HG03139 (cell line): ENCODE measurements around the gene ALKBH1.
"Not testable (repeated sequence)": the region's sequence is repeated elsewhere in the genome, so short reads cannot be mapped to it uniquely, and the experiment has no call there.

Experiments
- ATAC-seq: cut with Tn5 transposase; IDR thresholded peaks from one replicate; pipeline ENCODE4 v1.9.1; 2021; ENCODE audit not compliant: unreplicated experiment

ALKBH1 gene

GRCh38 chr14:77674931-77675330, 32.9 kb downstream of the ALKBH1 start:
- ATAC-seq: no peak

DNA sequence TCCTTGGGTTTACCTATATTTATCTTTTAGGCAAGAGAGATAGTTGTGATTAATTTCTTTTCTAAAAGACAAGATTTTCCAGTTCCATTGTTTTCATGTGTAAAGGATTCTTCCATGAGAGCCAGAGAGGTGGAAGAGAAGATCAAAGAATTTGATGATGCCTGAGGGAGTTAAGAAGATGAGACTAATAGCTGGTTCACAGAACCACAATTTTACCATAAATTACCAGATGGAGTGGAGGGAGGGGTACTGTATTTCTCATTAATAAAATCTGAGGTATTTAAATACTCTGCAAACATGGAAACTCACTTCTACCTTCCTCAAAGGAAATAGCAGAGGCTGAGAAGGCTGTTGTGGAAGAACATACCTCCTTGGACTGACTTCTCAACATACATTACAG, 34.6 kb downstream of the ALKBH1 start:
- no peak for ATAC-seq

DNA sequence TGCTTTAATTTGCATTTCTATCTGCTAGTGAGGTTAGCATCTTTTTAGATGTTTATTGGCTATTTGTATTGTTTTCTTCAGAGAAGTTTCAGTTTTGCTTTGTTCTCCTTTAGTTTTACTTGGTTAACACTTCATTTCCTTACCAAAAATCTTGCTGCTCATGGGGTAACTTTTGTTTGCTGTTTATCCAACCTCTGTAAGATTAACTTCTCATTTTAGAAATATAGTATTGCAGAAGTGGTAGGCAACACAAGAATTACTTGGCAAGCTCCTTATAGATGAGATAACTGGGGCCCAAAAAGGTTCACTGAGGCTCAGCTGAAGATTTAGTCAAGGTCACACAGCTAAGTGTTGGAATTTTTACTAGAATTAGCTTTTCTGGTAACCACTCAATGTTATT, 40.5 kb downstream of the ALKBH1 start:
- no peak for ATAC-seq

- ATAC-seq: no peak
These were observed 44.5 kb downstream of the ALKBH1 start for GRCh38 chr14:77663293-77663692.

DNA sequence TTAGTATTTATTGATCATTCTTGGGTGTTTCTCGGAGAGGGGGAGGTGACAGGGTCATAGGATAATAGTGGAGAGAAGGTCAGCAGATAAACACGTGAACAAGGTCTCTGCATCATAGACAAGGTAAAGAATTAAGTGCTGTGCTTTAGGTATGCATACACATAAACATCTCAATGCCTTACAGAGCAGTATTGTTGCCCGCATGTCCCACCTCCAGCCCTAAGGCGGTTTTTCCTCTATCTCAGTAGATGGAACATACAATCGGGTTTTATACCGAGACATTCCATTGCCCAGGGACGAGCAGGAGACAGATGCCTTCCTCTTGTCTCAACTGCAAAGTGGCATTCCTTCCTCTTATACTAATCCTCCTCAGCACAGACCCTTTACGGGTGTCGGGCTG, 46.3 kb downstream of the ALKBH1 start:
- not testable (repeated sequence) for ATAC-seq

GRCh38 chr14:77660754-77661153, 47.1 kb downstream of the ALKBH1 start:
- ATAC-seq: no peak

GRCh38 chr14:77659831-77660230, 48.0 kb downstream of the ALKBH1 start:
- ATAC-seq: no peak

GRCh38 chr14:77657280-77657679, 50.5 kb downstream of the ALKBH1 start:
- ATAC-seq: no peak

GRCh38 chr14:77654001-77654441, 53.8 kb downstream of the ALKBH1 start:
- ATAC-seq: no peak

DNA sequence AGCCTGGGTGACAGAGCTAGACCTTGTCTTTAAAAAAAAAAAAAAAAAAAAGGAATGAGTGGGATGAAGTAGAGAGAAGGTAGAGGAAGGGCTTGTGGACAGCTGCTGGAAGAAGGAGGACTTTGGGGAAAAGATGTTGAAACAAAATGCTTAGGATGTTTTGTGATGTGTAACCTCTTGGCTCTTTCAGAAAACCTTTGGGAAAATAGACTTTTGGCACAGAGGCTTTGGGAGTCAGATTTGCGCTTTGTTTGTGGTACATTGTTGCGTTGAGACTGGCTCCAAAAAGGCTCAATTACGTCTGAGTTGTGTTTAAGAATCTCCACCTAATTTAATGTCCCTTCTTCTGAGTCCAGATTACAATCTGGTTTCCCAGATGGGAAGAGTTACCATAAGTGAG, 58.5 kb downstream of the ALKBH1 start:
- ATAC-seq: no peak

DNA sequence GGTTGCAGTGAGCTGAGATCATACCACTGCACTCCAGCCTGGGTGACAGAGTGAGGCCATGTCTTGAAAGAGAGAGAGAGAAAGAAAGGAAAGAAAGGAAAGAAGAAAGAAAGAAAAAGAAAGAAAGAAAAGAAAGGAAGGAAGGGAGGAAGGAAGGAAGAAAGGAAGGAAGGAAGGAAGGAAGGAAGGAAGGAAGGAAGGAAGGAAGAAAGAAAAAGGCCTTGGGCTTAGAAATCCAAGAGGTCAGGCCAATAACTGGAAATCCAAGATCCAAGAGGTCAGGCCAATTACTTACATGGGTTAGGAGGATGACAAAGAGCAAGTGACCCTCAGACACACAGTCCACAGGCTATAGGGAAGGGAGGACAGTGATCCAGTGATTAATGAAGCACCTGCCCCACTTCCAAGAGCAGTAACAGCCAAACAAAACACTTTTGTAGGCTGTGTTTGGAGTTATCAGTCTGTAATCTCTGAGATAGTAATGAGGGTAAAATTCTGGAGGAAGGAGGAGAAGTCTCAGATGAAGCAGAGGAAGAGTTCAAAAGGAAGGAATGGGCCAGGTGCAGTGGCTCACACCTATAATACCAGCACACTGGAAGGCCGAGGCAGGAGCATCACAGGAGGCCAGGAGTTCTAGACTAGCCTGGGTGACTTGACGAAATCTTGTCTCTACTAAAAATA, 59.2 kb downstream of the ALKBH1 start:
- no peak for ATAC-seq

- ATAC-seq: no peak
These were observed 60.0 kb downstream of the ALKBH1 start for GRCh38 chr14:77647853-77648252.

- ATAC-seq: no peak
These were observed 60.9 kb downstream of the ALKBH1 start for GRCh38 chr14:77646907-77647306.

DNA sequence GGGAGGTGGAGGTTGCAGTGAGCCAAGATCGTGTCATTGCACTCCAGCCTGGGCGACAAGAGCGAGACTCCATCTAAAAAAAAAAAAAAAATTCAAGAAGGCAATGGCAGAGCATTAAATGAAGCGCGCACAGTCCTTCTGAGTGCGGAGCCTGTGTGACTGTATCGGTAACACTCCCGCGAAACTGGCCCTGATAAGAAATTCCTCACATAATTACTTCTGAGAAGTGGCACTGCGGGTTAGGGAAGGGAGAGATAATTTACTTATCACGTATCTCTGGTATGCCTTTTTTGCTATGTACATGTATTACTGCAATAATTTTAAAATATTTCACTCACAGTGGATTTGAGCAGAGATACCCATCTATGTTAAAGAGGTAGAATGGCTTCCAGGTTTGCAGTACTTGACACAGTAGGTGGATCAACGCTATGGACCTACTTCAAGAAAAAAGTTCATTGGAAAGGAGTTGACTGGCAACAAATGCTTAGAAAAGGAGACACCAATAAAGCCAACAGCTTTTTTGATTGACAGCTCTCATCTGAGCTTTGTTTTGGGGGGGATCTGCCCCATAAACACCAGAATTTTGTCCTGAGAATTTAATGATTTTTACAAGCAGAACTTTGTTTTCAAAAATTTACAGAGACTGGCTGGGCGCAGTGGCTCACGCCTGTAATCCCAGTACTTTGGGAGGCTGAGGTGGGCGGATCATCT, 62.1 kb downstream of the ALKBH1 start:
- no peak for ATAC-seq

- ATAC-seq: no peak
These were observed 65.4 kb downstream of the ALKBH1 start for GRCh38 chr14:77642407-77642806.

DNA sequence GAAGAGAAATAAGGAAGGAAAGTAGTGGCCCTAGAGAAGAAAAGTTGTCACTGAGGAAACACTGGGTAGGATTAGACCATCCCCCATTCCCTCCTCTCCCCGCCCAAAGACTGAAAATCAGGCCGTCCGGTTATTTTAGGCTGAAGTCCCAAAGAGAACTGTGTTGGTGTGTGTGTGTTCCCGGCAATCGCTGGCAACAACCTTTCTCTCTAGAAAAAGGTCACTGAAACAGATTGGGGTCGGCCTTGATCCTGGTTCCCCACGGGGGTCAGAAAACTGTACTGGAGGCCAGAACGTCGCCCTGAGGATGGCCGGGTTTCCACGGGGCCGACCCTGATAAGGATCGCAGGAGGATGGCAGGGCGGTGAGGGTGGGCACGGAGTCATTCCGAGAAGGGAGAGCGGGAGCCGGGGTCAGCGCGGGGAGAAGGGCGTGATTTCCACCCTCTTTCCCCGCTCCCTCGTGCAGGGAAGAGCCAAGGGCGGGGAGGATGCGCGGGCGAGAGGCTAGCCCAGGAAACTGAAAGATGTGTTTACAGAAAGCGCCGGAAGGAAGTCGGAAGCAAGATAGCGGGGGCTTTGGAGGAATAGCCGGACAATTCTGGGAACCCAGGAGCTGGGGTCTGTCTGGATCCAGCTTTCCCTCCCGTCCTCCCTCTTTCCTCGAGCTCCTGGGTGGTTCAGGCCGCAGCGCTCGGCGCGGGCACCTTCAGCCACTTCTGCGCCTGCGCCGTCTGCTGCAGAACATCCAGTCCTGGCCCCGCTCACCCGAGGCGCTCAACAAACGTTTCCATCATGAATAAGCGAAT, 66.1 kb downstream of the ALKBH1 start:
- ATAC-seq: peak; percentile 40

DNA sequence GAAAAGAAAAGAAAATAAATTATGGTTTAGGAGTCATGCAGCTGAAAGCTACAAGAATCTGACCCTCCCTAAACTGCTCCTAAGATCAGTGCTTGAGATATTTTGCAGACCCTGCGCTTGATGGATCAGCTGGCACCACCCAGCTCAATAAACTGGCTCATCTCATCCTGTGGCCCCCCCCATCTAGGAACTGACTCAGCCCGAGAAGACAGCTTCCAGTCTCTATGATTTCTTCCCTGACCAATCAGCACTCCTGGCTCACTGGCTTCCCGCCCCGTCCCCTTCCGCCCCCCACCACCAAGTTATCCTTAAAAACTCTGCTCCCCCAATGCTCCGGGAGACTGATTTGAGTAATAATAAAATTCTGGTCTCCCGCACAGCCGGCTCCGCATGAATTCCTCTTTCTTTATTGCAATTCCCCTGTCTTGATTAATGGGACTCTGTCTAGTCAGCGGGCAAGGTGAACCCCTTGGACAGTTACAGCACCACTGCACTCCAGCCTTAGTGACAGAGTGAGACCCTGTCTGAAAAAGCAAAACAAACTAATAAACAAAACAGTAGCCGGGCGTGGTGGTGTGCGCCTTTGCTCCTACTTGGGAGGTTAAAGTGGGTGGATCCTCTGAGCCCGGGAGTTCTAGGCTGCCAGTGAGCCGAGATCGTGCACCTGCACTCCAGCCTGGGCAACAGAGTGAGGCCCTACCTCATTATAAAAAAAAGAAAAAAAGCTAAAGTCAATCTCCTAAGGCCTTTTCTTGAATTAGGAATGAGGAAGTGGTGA, 66.9 kb downstream of the ALKBH1 start:
- peak; percentile 13 for ATAC-seq

GRCh38 chr14:77638771-77639171, 69.1 kb downstream of the ALKBH1 start:
- ATAC-seq: no peak

DNA sequence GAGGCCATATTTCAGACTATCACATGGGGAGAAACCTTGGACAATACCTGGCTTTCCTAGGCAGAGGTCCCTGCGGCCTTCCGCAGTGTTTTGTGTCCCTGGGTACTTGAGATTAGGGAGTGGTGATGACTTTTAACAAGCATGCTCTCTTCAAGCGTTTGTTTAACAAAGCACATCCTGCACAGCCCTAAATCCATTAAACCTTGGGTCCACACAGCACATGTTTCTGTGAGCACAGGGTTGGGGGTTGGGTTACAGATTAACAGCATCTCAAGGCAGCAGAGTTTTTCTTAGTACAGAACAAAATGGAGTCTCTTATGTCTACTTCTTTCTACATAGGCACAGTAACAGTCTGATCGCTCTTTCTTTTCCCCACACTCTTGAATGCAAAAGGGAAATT, 72.0 kb downstream of the ALKBH1 start:
- ATAC-seq: not testable (repeated sequence)

- ATAC-seq: not testable (repeated sequence)
These were observed 72.4 kb downstream of the ALKBH1 start for GRCh38 chr14:77635466-77635865.

GRCh38 chr14:77630111-77630510, 77.7 kb downstream of the ALKBH1 start:
- ATAC-seq: no peak
